HepG2 (cell line): ENCODE data around the gene ZNF747. TPM values are rescaled to one million over a fixed set of nuclear protein-coding genes. Genes with fewer than 3 reads are reported as not detected.

Experiments
- BHLHE40 ChIP-seq: IDR thresholded peaks from 2 replicates; pipeline ENCODE4 v1.6.1; 2011; ENCODE audit warnings: low read length, improper control_type of control experiment
- DMAP1 ChIP-seq: IDR thresholded peaks from 2 replicates; pipeline ENCODE4 v1.6.1; 2016
- ELF1 ChIP-seq: sonication (generic); formaldehyde crosslinking; IDR thresholded peaks from 2 replicates; pipeline ENCODE4 v1.4.0; 2020; ENCODE audit warnings: missing genetic modification reagents
- EP300 ChIP-seq, 3 experiments: sonication (generic) in 1 of 3; formaldehyde crosslinking in 1 of 3; IDR thresholded peaks; 2 replicates each; pipeline versions ENCODE4 v1.5.1 to v1.6.1; 2011 to 2020; ENCODE audit warnings: low read depth in 2 of 3, low read length in 2 of 3, borderline replicate concordance in 1 of 3, improper control_type of control experiment in 1 of 3, mild to moderate bottlenecking in 1 of 3, missing genetic modification reagents in 1 of 3, moderate library complexity in 1 of 3
- FOSL1 ChIP-seq: sonication (generic); formaldehyde crosslinking; IDR thresholded peaks from 2 replicates; pipeline ENCODE4 v1.9.0; 2021; ENCODE audit warnings: missing genetic modification reagents, borderline replicate concordance
- FOXO1 ChIP-seq: sonication (generic); formaldehyde crosslinking; IDR thresholded peaks from 2 replicates; pipeline ENCODE4 v1.4.0; 2020; ENCODE audit warnings: missing genetic modification reagents
- FOXO4 ChIP-seq: sonication (generic); formaldehyde crosslinking; conservative IDR thresholded peaks from 2 replicates; pipeline ENCODE4 v1.8.1; 2023; ENCODE audit warnings: missing genetic modification reagents
- ISL2 ChIP-seq: sonication (generic); formaldehyde crosslinking; IDR thresholded peaks from 2 replicates; pipeline ENCODE4 v1.5.0; 2020; ENCODE audit warnings: missing genetic modification reagents
- KDM5A ChIP-seq: fragments of 200-600 bp; sonication (generic); IDR thresholded peaks from 2 replicates; pipeline ENCODE4 v1.7.0; 2018; ENCODE audit warnings: antibody characterized with exemption, mild to moderate bottlenecking, low read length, borderline replicate concordance
- MIXL1 ChIP-seq: IDR thresholded peaks from 2 replicates; pipeline ENCODE4 v1.6.1; 2016
- MLLT10 ChIP-seq: sonication (generic); formaldehyde crosslinking; IDR thresholded peaks from 2 replicates; pipeline ENCODE4 v1.4.0; 2020; ENCODE audit warnings: missing genetic modification reagents
- SUZ12 ChIP-seq: fragments of 150-350 bp; IDR thresholded peaks from 2 replicates; pipeline ENCODE4 v1.6.1; 2014; ENCODE audit warnings: low read depth, low read length
- TAF1 ChIP-seq: sonication (generic); formaldehyde crosslinking; IDR thresholded peaks from 2 replicates; pipeline ENCODE4 v1.4.0; 2020; ENCODE audit warnings: missing genetic modification reagents
- ZNF337 ChIP-seq: sonication (generic); formaldehyde crosslinking; IDR thresholded peaks from 2 replicates; pipeline ENCODE4 v1.5.1; 2020; ENCODE audit warnings: missing genetic modification reagents, low read depth, mild to moderate bottlenecking, borderline replicate concordance
- ZNF383 ChIP-seq: sonication (generic); formaldehyde crosslinking; IDR thresholded peaks from 2 replicates; pipeline ENCODE4 v1.4.0; 2020; ENCODE audit warnings: missing genetic modification reagents, mild to moderate bottlenecking, borderline replicate concordance
- ZNF501 ChIP-seq: sonication (generic); formaldehyde crosslinking; IDR thresholded peaks from 2 replicates; pipeline ENCODE4 v1.5.1; 2020; ENCODE audit warnings: mild to moderate bottlenecking, moderate library complexity, missing genetic modification reagents
- ZNF660 ChIP-seq: sonication (generic); formaldehyde crosslinking; IDR thresholded peaks from 2 replicates; pipeline ENCODE4 v1.5.1; 2020; ENCODE audit warnings: mild to moderate bottlenecking, low read depth, missing genetic modification reagents, borderline replicate concordance
- polyA plus RNA-seq, 8 experiments: library from polyadenylated mRNA; depleted of rRNA in 3 of 8; stranded (reverse) in 7 of 8; unstranded in 1 of 8; fragments of >200 nt; fragmentation: Illumina TruSeq in 4 of 8; extraction: Trizol in 4 of 8; gene quantifications; 2 replicates each; pipeline versions ENCODE4 v1.2.1 to v1.2.3, GENCODE V29; 2011 to 2016; ENCODE audit warnings: low read depth in 4 of 8, missing spikeins in 1 of 8, mixed read lengths in 1 of 8; ENCODE audit not compliant: insufficient read depth in 1 of 8
- total RNA-seq, 5 experiments: library from RNA; depleted of rRNA; stranded (reverse); fragments of >200 nt; fragmentation: Illumina TruSeq; extraction: Trizol; gene quantifications; 2 replicates each; pipeline ENCODE4 v1.2.3, GENCODE V29; 2016; ENCODE audit warnings: low read depth in 1 of 5
- TF ChIP-seq, protein P1 (sequence below): sonication (generic); formaldehyde crosslinking; IDR thresholded peaks from one replicate; pipeline ENCODE4 v1.5.1; 2020; ENCODE audit warnings: mild to moderate bottlenecking, missing genetic modification reagents; ENCODE audit errors: not compliant biosample characterization

ZNF747 gene
- total and polyA plus RNA-seq, 2 of the 13 experiments (the other 11 are each of a cell fraction or from before 2014, with no cell fraction given) = 7.2 to 10.2 TPM

- TF ChIP-seq, protein P1, sequence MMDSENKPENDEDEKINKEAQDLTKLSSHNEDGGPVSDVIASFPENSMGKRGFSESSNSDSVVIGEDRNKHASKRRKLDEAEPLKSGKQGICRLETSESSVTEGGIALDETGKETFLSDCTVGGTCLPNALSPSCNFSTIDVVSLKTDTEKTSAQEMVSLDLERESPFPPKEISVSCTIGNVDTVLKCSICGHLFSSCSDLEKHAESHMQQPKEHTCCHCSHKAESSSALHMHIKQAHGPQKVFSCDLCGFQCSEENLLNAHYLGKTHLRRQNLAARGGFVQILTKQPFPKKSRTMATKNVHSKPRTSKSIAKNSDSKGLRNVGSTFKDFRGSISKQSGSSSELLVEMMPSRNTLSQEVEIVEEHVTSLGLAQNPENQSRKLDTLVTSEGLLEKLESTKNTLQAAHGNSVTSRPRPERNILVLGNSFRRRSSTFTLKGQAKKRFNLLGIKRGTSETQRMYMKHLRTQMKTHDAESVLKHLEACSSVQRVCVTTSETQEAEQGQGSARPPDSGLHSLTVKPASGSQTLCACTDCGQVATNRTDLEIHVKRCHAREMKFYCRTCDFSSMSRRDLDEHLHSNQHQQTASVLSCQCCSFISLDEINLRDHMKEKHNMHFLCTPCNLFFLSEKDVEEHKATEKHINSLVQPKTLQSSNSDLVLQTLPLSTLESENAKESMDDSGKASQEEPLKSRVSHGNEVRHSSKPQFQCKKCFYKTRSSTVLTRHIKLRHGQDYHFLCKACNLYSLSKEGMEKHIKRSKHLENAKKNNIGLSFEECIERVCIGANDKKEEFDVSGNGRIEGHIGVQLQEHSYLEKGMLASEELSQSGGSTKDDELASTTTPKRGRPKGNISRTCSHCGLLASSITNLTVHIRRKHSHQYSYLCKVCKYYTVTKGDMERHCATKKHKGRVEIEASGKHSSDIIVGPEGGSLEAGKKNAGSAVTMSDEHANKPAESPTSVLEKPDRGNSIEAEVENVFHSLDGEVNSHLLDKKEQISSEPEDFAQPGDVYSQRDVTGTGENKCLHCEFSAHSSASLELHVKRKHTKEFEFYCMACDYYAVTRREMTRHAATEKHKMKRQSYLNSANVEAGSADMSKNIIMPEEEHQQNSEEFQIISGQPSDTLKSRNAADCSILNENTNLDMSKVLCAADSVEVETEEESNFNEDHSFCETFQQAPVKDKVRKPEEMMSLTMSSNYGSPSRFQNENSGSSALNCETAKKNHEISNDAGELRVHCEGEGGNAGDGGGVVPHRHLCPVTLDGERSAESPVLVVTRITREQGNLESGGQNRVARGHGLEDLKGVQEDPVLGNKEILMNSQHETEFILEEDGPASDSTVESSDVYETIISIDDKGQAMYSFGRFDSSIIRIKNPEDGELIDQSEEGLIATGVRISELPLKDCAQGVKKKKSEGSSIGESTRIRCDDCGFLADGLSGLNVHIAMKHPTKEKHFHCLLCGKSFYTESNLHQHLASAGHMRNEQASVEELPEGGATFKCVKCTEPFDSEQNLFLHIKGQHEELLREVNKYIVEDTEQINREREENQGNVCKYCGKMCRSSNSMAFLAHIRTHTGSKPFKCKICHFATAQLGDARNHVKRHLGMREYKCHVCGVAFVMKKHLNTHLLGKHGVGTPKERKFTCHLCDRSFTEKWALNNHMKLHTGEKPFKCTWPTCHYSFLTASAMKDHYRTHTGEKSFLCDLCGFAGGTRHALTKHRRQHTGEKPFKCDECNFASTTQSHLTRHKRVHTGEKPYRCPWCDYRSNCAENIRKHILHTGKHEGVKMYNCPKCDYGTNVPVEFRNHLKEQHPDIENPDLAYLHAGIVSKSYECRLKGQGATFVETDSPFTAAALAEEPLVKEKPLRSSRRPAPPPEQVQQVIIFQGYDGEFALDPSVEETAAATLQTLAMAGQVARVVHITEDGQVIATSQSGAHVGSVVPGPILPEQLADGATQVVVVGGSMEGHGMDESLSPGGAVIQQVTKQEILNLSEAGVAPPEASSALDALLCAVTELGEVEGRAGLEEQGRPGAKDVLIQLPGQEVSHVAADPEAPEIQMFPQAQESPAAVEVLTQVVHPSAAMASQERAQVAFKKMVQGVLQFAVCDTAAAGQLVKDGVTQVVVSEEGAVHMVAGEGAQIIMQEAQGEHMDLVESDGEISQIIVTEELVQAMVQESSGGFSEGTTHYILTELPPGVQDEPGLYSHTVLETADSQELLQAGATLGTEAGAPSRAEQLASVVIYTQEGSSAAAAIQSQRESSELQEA (CRISPR knock-in tag) = no peak
- TF ChIP-seq EP300 (IDR thresholded peaks at IDR 0.05; ENCODE audit: low read depth in 2 of 2, low read length in 2 of 2) (no peak), EP300 (CRISPR knock-in tag; IDR thresholded peaks at IDR 0.05; ENCODE audit: borderline replicate concordance) (no peak), FOSL1 (CRISPR knock-in tag) (no peak), SUZ12 (no peak), ZNF501 (CRISPR knock-in tag) (peak; percentile 70), BHLHE40 (no peak; the same call in 1 of the 2 replicates), DMAP1 (CRISPR knock-in tag) (peak; percentile 35), FOXO1 (CRISPR knock-in tag) (peak; percentile 12; the same call in 1 of the 2 replicates), MLLT10 (CRISPR knock-in tag) (no peak), MIXL1 (CRISPR knock-in tag) (0 out of 2 replicates have a peak, but pooled peaks have one; percentile 28), ISL2 (no peak; the same call in 1 of the 2 replicates), ZNF337 (CRISPR knock-in tag) (no peak), ZNF660 (CRISPR knock-in tag) (no peak), ELF1 (CRISPR knock-in tag) (peak; percentile 86), KDM5A (peak; percentile 86), FOXO4 (CRISPR knock-in tag) (no peak), TAF1 (CRISPR knock-in tag) (peak; percentile 70; the same call in 1 of the 2 replicates), ZNF383 (no peak)
Observed at GRCh38 chr16:30571445-30572322, 37.0 kb upstream of the ZNF747 start, which contains the start of gene ZNF688 (continued).
